ENCODE data around the gene GLCE. TPM values are rescaled to one million over a fixed set of nuclear protein-coding genes. Genes with fewer than 3 reads are reported as not detected.

The GLCE gene
- total and polyA plus RNA-seq, 10 donors, result 2.8 to 13.3 (median 8.9) TPM

- H3K27ac ChIP-seq, result no peak overlapping the region
- peaks cover 0 to 2% (median 0%) of the 10 kb centered on the region in 6 donors for H3K4me1 ChIP-seq
- TF ChIP-seq POLR2A (IDR thresholded peaks at IDR 0.05), result no peak
- no peak for TF ChIP-seq CTCF (IDR thresholded peaks at IDR 0.05 in 8 of 11, conservative IDR thresholded peaks at IDR 0.05 in 3 of 11)
- no peak for TF ChIP-seq POLR2AphosphoS5 (IDR thresholded peaks at IDR 0.05)
- H3K9me3 ChIP-seq, result no peaks in the 10 kb centered on the region
- peaks cover 0 to 18% (median 0%) of the 10 kb centered on the region in 7 donors for H3K27me3 ChIP-seq (replicated peaks in 1 of 7)
- no peak for DNase-seq
- no peak overlapping the region for H3K4me3 ChIP-seq
- no peaks in the 10 kb centered on the region for H3K36me3 ChIP-seq
- intact Hi-C loops (cut with DNase I; ENCODE audit: low total_unique reads), result no loop called here
- 76 to 86% (median 84%) methylated on average over 3 of the region's 3 CpGs for WGBS, 5 donors
Observed at GRCh38 chr15:69307939-69308338, 147.5 kb downstream of the GLCE start.

- TF ChIP-seq CTCF (IDR thresholded peaks at IDR 0.05 in 8 of 11, conservative IDR thresholded peaks at IDR 0.05 in 3 of 11) (no peak), POLR2A (IDR thresholded peaks at IDR 0.05) (no peak), POLR2AphosphoS5 (IDR thresholded peaks at IDR 0.05) (no peak)
- H3K27me3 ChIP-seq (replicated peaks in 1 of 7), result peaks cover 0 to 10% (median 0%) of the 10 kb centered on the region in 7 donors
Observed at GRCh38 chr15:69308949-69309348, 148.5 kb downstream of the GLCE start.

GRCh38 chr15:69311319-69311721 lies 150.9 kb downstream of the GLCE start:
- H3K4me3 ChIP-seq, result no peak overlapping the region
- peaks cover 0 to 21% (median 0%) of the 10 kb centered on the region in 7 donors for H3K27me3 ChIP-seq (replicated peaks in 1 of 7)
- peaks cover 0 to 15% (median 0%) of the 10 kb centered on the region in 6 donors for H3K4me1 ChIP-seq
- TF ChIP-seq CTCF (IDR thresholded peaks at IDR 0.05 in 8 of 11, conservative IDR thresholded peaks at IDR 0.05 in 3 of 11) (no peak), POLR2A (IDR thresholded peaks at IDR 0.05) (no peak), POLR2AphosphoS5 (IDR thresholded peaks at IDR 0.05) (no peak)
- H3K27ac ChIP-seq, result no peak overlapping the region
- no peaks in the 10 kb centered on the region for H3K36me3 ChIP-seq
- WGBS, 5 donors, result 81 to 92% (median 86%) methylated on average over 5 of the region's 5 CpGs
- DNase-seq, result no peak
- H3K9me3 ChIP-seq, result no peaks in the 10 kb centered on the region
- intact Hi-C loops (cut with DNase I; ENCODE audit: low total_unique reads), result no loop called here

More at GRCh38 chr15:69308949-69309348, 148.5 kb downstream of the GLCE start:
- intact Hi-C loops (cut with DNase I; ENCODE audit: low total_unique reads), result no loop called here
- H3K4me1 ChIP-seq, result peaks cover 0 to 12% (median 0%) of the 10 kb centered on the region in 6 donors
- no peak overlapping the region for H3K4me3 ChIP-seq
- H3K36me3 ChIP-seq, result no peaks in the 10 kb centered on the region
- no peaks in the 10 kb centered on the region for H3K9me3 ChIP-seq
- H3K27ac ChIP-seq, result no peak overlapping the region
- 84 to 94% (median 91%) methylated on average over 5 of the region's 5 CpGs for WGBS, 5 donors
- no peak for DNase-seq

- DNase-seq, result no peak
- intact Hi-C loops (cut with DNase I; ENCODE audit: low total_unique reads), result no loop called here
- no peak for TF ChIP-seq CTCF (IDR thresholded peaks at IDR 0.05 in 8 of 11, conservative IDR thresholded peaks at IDR 0.05 in 3 of 11)
- no peak for TF ChIP-seq POLR2A (IDR thresholded peaks at IDR 0.05)
- TF ChIP-seq POLR2AphosphoS5 (IDR thresholded peaks at IDR 0.05), result no peak
- Histone ChIP-seq H3K27ac (peak overlapping the region in 2 of 8 donors; percentile 30 to 31), H3K27me3 (replicated peaks in 1 of 7) (peaks cover 0 to 30% (median 0%) of the 10 kb centered on the region in 7 donors), H3K4me3 (no peak overlapping the region), H3K4me1 (peaks cover 0 to 15% (median 0%) of the 10 kb centered on the region in 6 donors), H3K36me3 (no peaks in the 10 kb centered on the region), H3K9me3 (no peaks in the 10 kb centered on the region)
- 35 to 48% (median 44%) methylated on average over 8 of the region's 8 CpGs for WGBS, 5 donors
Observed at GRCh38 chr15:69313432-69314000, 153.1 kb downstream of the GLCE start.
